Loucy (cell line): ENCODE results near the gene ORC3.

ENCODE experiments used
- H2AFZ ChIP-seq: fragments of 200-600 bp; sonication (generic); 2 replicates; pipeline ENCODE4 v1.6.0; 2016; ENCODE audit warnings: antibody characterized with exemption, mild to moderate bottlenecking, low read length, moderate library complexity
- H3F3A ChIP-seq: fragments of 200-600 bp; 2 replicates; pipeline ENCODE4 v1.6.0; 2016; ENCODE audit warnings: antibody characterized with exemption, low read depth, mild to moderate bottlenecking
- H3K27me3 ChIP-seq: fragments of 200-600 bp; sonication (generic); 2 replicates; pipeline ENCODE4 v1.6.1; 2014; ENCODE audit warnings: low read length, mild to moderate bottlenecking; ENCODE audit not compliant: insufficient read depth, poor library complexity, severe bottlenecking
- H3K36me3 ChIP-seq: fragments of 200-600 bp; sonication (generic); 2 replicates; pipeline ENCODE4 v1.6.1; 2016; ENCODE audit warnings: low read length; ENCODE audit not compliant: insufficient read depth
- H3K4me1 ChIP-seq: fragments of 200-600 bp; sonication (generic); 2 replicates; pipeline ENCODE4 v1.5.1; 2014; ENCODE audit warnings: low read length, mild to moderate bottlenecking; ENCODE audit not compliant: insufficient read depth, poor library complexity, severe bottlenecking
- H3K4me2 ChIP-seq: fragments of 200-600 bp; sonication (generic); 2 replicates; pipeline ENCODE4 v1.6.0; 2014; ENCODE audit warnings: antibody characterized with exemption, low read length, low read depth, mild to moderate bottlenecking; ENCODE audit not compliant: poor library complexity, severe bottlenecking
- H3K4me3 ChIP-seq: fragments of 200-600 bp; sonication (generic); 2 replicates; pipeline ENCODE4 v1.5.1; 2014; ENCODE audit warnings: low read length, mild to moderate bottlenecking, mixed read lengths; ENCODE audit not compliant: poor library complexity, severe bottlenecking
- H3K79me2 ChIP-seq: fragments of 200-600 bp; sonication (generic); 2 replicates; pipeline ENCODE4 v1.6.1; 2014; ENCODE audit warnings: low read length; ENCODE audit not compliant: insufficient read depth
- H3K9ac ChIP-seq: fragments of 200-600 bp; sonication (generic); 2 replicates; pipeline ENCODE4 v1.6.0; 2014; ENCODE audit warnings: mild to moderate bottlenecking, low read depth, low read length, moderate library complexity; ENCODE audit not compliant: poor library complexity, severe bottlenecking
- H3K9me2 ChIP-seq: fragments of 200-600 bp; sonication (generic); replicated peaks from 2 replicates; pipeline ENCODE4 v1.6.1; 2016; ENCODE audit warnings: low read depth, low read length, mixed read lengths
- H3K9me3 ChIP-seq: fragments of 200-600 bp; sonication (generic); 2 replicates; pipeline ENCODE4 v1.6.1; 2014; ENCODE audit warnings: mild to moderate bottlenecking, antibody characterized with exemption, low read length, low read depth; ENCODE audit not compliant: insufficient read depth
- H4K20me1 ChIP-seq: fragments of 200-600 bp; sonication (generic); 2 replicates; pipeline ENCODE4 v1.6.0; 2014; ENCODE audit warnings: antibody characterized with exemption, low read length, mild to moderate bottlenecking; ENCODE audit not compliant: insufficient read depth, poor library complexity, severe bottlenecking
- CTCF ChIP-seq: fragments of 200-600 bp; sonication (generic); conservative IDR thresholded peaks from 2 replicates; pipeline ENCODE4 v1.5.1; 2014; ENCODE audit warnings: mild to moderate bottlenecking, antibody characterized with exemption, low read length
- EZH2phosphoT487 ChIP-seq: fragments of 200-600 bp; IDR thresholded peaks from 2 replicates; pipeline ENCODE4 v1.6.1; 2018; ENCODE audit warnings: antibody characterized with exemption, mild to moderate bottlenecking, moderate library complexity, borderline replicate concordance

Gene ORC3

DNA sequence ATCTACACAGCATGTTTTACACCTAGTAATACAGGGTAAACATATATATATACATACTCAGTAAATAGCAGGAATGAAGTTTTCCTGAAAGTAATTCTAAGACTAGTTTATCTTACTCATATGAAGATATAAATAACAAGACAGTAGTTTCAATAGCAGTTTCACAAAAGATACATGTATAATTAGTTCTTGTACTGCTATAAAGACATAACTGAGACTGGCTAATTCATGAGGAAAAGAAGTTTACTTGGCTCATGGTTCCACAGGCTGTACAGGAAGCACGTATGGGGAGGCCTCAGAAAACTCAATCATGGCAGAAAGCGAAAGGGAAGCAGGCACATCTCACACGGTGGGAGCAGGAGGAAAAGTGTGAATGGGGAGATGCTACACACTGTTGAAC lies 17.1 kb upstream of the ORC3 start:
- H3K9ac ChIP-seq, result no peak overlapping the region
- no peaks in the 10 kb centered on the region for H3K27me3 ChIP-seq
- peaks cover 21% of the 10 kb centered on the region for H3K4me1 ChIP-seq
- H4K20me1 ChIP-seq, result peaks cover 19% of the 10 kb centered on the region
- peaks cover 12% of the 10 kb centered on the region for H3K36me3 ChIP-seq
- H3K9me2 ChIP-seq, result no peaks in the 10 kb centered on the region
- no peak for TF ChIP-seq EZH2phosphoT487
- TF ChIP-seq CTCF, result no peak
- no peaks in the 10 kb centered on the region for H3K9me3 ChIP-seq
- no peaks in the 10 kb centered on the region for H3F3A ChIP-seq
- no peak overlapping the region for H3K4me2 ChIP-seq
- H2AFZ ChIP-seq, result no peak overlapping the region
- H3K4me3 ChIP-seq, result no peak overlapping the region
- peaks cover 42% of the 10 kb centered on the region for H3K79me2 ChIP-seq

GRCh38 chr6:87573307-87574024 lies 16.5 kb upstream of the ORC3 start:
- Histone ChIP-seq H2AFZ (no peak overlapping the region), H3K79me2 (peaks cover 44% of the 10 kb centered on the region), H3K4me3 (no peak overlapping the region), H3F3A (no peaks in the 10 kb centered on the region), H3K9ac (no peak overlapping the region), H3K9me3 (no peaks in the 10 kb centered on the region), H3K4me1 (peaks cover 21% of the 10 kb centered on the region), H3K9me2 (no peaks in the 10 kb centered on the region), H3K4me2 (no peak overlapping the region), H3K27me3 (no peaks in the 10 kb centered on the region), H4K20me1 (peaks cover 19% of the 10 kb centered on the region), H3K36me3 (peaks cover 6% of the 10 kb centered on the region)
- TF ChIP-seq EZH2phosphoT487, result no peak
- no peak for TF ChIP-seq CTCF

- Histone ChIP-seq H3K4me3 (no peak overlapping the region), H3F3A (no peaks in the 10 kb centered on the region)
Observed at GRCh38 chr6:87574237-87574804, 15.6 kb upstream of the ORC3 start.

More at GRCh38 chr6:87574237-87574804, 15.6 kb upstream of the ORC3 start:
- Histone ChIP-seq H4K20me1 (peaks cover 19% of the 10 kb centered on the region), H3K4me1 (peaks cover 21% of the 10 kb centered on the region), H3K9me2 (no peaks in the 10 kb centered on the region), H3K9ac (no peak overlapping the region), H3K79me2 (peaks cover 50% of the 10 kb centered on the region), H3K36me3 (no peaks in the 10 kb centered on the region), H3K4me2 (no peak overlapping the region), H2AFZ (no peak overlapping the region), H3K27me3 (no peaks in the 10 kb centered on the region), H3K9me3 (no peaks in the 10 kb centered on the region)
- TF ChIP-seq EZH2phosphoT487 (no peak), CTCF (no peak)
